Mesenchymal stem cell (in vitro differentiated cells and primary cell): ENCODE measurements around the gene CSNK2A1.

Experiments
- DNase-seq: peaks from one replicate; pipeline ENCODE4 v3.0.0-alpha.2; 2013
- H2AFZ ChIP-seq: one replicate; pipeline ENCODE4 v1.6.1; 2013; ENCODE audit warnings: low read depth, mild to moderate bottlenecking, control low read depth, inconsistent platforms, low read length, moderate library complexity
- H2AK5ac ChIP-seq: 2 replicates; pipeline ENCODE4 v1.6.1; 2013; ENCODE audit warnings: low read length, moderate library complexity, mild to moderate bottlenecking, inconsistent platforms; ENCODE audit not compliant: severe bottlenecking
- H2BK120ac ChIP-seq: one replicate; pipeline ENCODE4 v1.6.1; 2013; ENCODE audit warnings: low read depth, mild to moderate bottlenecking, inconsistent platforms, low read length, moderate library complexity
- H2BK12ac ChIP-seq, 2 experiments: one replicate each; pipeline ENCODE4 v1.6.1; 2013; ENCODE audit warnings: inconsistent platforms in 2 of 2, low read length in 2 of 2, mild to moderate bottlenecking in 2 of 2, moderate library complexity in 2 of 2, control low read depth in 1 of 2
- H2BK15ac ChIP-seq: one replicate; pipeline ENCODE4 v1.6.1; 2013; ENCODE audit warnings: mild to moderate bottlenecking, low read depth, inconsistent platforms; ENCODE audit not compliant: poor library complexity, severe bottlenecking
- H2BK5ac ChIP-seq: 2 replicates; pipeline ENCODE4 v1.6.1; 2013; ENCODE audit warnings: low read depth, mild to moderate bottlenecking, low read length, control low read depth, inconsistent platforms; ENCODE audit not compliant: poor library complexity, severe bottlenecking
- H3K14ac ChIP-seq, 2 experiments: one replicate each; pipeline ENCODE4 v1.6.1; 2013; ENCODE audit warnings: inconsistent platforms in 2 of 2, low read length in 2 of 2, control low read depth in 1 of 2, mild to moderate bottlenecking in 1 of 2, moderate library complexity in 1 of 2
- H3K18ac ChIP-seq, 2 experiments: one replicate each; pipeline ENCODE4 v1.6.1; 2013; ENCODE audit warnings: inconsistent platforms in 2 of 2, low read length in 2 of 2, control low read depth in 1 of 2, low read depth in 1 of 2, mild to moderate bottlenecking in 1 of 2
- H3K23ac ChIP-seq, 2 experiments: one replicate each; pipeline ENCODE4 v1.6.1; 2013; ENCODE audit warnings: inconsistent platforms in 2 of 2, low read length in 2 of 2, mild to moderate bottlenecking in 2 of 2, moderate library complexity in 2 of 2, control low read depth in 1 of 2
- H3K27ac ChIP-seq: 2 replicates; pipeline ENCODE4 v1.5.1; 2013; ENCODE audit warnings: mild to moderate bottlenecking, moderate library complexity, low read length, control low read depth, inconsistent platforms; ENCODE audit not compliant: poor library complexity, severe bottlenecking
- H3K27me3 ChIP-seq, 2 experiments: 2 replicates each; pipeline versions ENCODE4 v1.6.1 to v1.7.0; 2013; ENCODE audit warnings: low read length in 2 of 2, mild to moderate bottlenecking in 2 of 2, moderate library complexity in 2 of 2, control low read depth in 1 of 2, inconsistent platforms in 1 of 2; ENCODE audit not compliant: control insufficient read depth in 1 of 2, insufficient read depth in 1 of 2
- H3K36me3 ChIP-seq, 2 experiments: 2 replicates each; pipeline versions ENCODE4 v1.6.1 to v1.7.0; 2013; ENCODE audit warnings: low read length in 2 of 2, control low read depth in 1 of 2, inconsistent platforms in 1 of 2, low read depth in 1 of 2, mild to moderate bottlenecking in 1 of 2; ENCODE audit not compliant: insufficient read depth in 2 of 2, control insufficient read depth in 1 of 2
- H3K4ac ChIP-seq, 2 experiments: one replicate each; pipeline ENCODE4 v1.6.1; 2013; ENCODE audit warnings: inconsistent platforms in 2 of 2, low read length in 2 of 2, mild to moderate bottlenecking in 2 of 2, moderate library complexity in 2 of 2, control low read depth in 1 of 2, low read depth in 1 of 2
- H3K4me1 ChIP-seq: 2 replicates; pipeline ENCODE4 v1.6.1; 2013; ENCODE audit warnings: low read depth, low read length, control low read depth; ENCODE audit not compliant: control insufficient read depth, insufficient read depth
- H3K4me2 ChIP-seq: 2 replicates; pipeline ENCODE4 v1.6.1; 2013; ENCODE audit warnings: low read length, mild to moderate bottlenecking, inconsistent platforms; ENCODE audit not compliant: poor library complexity, severe bottlenecking
- H3K4me3 ChIP-seq, 2 experiments: 2 replicates each; pipeline versions ENCODE4 v1.5.1 to v1.7.0; 2013; ENCODE audit warnings: low read length in 2 of 2, mild to moderate bottlenecking in 2 of 2, control low read depth in 1 of 2, low read depth in 1 of 2; ENCODE audit not compliant: insufficient read depth in 1 of 2
- H3K79me1 ChIP-seq: replicated peaks from 2 replicates; pipeline ENCODE4 v1.6.1; 2013; ENCODE audit warnings: mild to moderate bottlenecking, control low read depth, low read length, inconsistent platforms; ENCODE audit not compliant: poor library complexity, severe bottlenecking
- H3K9ac ChIP-seq: 2 replicates; pipeline ENCODE4 v1.7.0; 2013; ENCODE audit warnings: mild to moderate bottlenecking, low read length, moderate library complexity
- H3K9me3 ChIP-seq: 2 replicates; pipeline ENCODE4 v1.7.0; 2013; ENCODE audit warnings: mild to moderate bottlenecking, low read length; ENCODE audit not compliant: control insufficient read depth
- H4K8ac ChIP-seq: one replicate; pipeline ENCODE4 v1.6.1; 2013; ENCODE audit warnings: inconsistent platforms, mild to moderate bottlenecking, low read length, moderate library complexity
- H4K91ac ChIP-seq: one replicate; pipeline ENCODE4 v1.6.1; 2013; ENCODE audit warnings: mild to moderate bottlenecking, low read length, inconsistent platforms
- WGBS: methylation state at CpG from one replicate; pipeline ENCODE4 v1.1.7; 2013; ENCODE audit warnings: mixed read lengths; 5-methylcytosine and 5-hydroxymethylcytosine counted together

Gene CSNK2A1

DNA sequence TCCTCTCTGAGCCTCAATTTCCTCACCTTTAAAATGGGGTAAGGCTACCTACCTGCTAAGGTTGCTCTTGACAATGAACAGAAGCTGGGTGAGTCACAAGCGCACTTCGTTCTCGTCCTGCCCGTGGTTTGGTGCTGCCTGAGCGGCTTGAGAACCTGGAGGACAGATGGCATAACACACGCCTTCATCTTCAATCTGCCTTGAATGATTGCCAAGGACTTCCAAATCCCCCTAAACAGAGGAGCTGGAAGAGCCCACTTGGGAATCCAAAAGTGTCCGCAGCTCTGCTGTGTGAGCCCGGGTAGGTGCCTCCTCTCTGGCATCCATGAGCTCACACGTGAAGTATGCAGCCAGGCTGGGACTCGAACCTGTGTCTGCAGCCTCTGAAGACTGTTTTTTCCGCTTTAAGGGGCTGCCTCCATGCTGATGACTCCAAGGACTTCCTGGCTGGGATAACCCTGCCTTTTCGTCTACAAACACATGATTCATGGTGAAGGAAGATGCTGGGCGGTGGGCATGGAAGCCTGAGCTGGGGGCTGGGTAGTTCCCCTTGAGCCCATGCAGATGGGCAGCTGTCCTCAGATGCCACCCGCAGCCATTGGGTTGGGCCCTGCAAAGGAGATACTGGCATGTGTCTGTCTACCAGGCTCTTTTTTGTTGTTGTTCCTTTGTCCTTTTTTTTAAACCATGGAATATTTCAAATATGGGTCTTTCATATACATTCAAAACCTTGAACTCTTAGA is 25.3 kb upstream of the CSNK2A1 start:
- H3K4me2 ChIP-seq = no peak overlapping the region
- H4K8ac ChIP-seq = no peak overlapping the region
- WGBS = 66% methylated on average over 13 of the region's 14 CpGs
- no peak overlapping the region for H2BK5ac ChIP-seq
- no peak overlapping the region for H2BK15ac ChIP-seq
- H3K9me3 ChIP-seq = no peaks in the 10 kb centered on the region
- no peak overlapping the region for H3K27ac ChIP-seq
- H3K36me3 ChIP-seq = peaks cover 0 to 3% of the 10 kb centered on the region in 2 experiments
- no peak overlapping the region for H3K4ac ChIP-seq
- H3K4me1 ChIP-seq = peaks cover 1% of the 10 kb centered on the region
- peaks cover 49 to 71% of the 10 kb centered on the region in 2 experiments for H3K27me3 ChIP-seq
- no peak overlapping the region for H2BK120ac ChIP-seq
- no peak overlapping the region for H3K18ac ChIP-seq
- no peak overlapping the region for H2BK12ac ChIP-seq
- H2AFZ ChIP-seq = no peak overlapping the region
- DNase-seq = no peak
- no peak overlapping the region for H2AK5ac ChIP-seq
- H3K79me1 ChIP-seq = no peaks in the 10 kb centered on the region
- no peak overlapping the region for H4K91ac ChIP-seq
- H3K14ac ChIP-seq = no peak overlapping the region
- H3K9ac ChIP-seq = no peak overlapping the region
- no peak overlapping the region for H3K4me3 ChIP-seq
- H3K23ac ChIP-seq = no peak overlapping the region

DNA sequence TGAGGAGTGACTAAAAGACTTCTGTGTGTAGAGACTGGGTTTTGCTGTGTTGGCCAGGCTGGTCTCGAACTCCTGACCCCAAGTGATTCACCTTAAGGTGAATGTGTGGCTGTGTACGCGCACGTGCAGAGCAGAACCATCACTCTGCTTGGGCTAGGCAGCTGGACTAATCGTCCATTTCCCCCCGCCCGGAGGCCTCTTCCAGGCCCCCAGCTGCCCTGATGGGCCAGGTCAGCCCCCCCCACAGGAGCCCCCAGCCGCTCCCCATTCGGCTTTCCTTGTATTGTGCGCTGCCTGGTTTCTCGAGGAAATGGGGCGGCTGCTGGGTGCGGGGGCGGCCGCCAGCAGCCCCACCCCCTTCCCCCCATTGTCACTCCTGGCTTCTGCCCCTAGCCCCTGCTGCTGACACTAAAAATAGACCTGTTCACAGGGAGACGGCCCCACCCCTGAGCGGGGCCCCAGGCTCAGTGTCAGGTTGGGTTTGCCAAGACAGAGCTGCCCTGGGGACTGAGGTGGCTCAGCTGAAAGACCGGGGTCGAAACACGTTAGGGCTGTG is 24.6 kb upstream of the CSNK2A1 start:
- no peak overlapping the region for H3K4me3 ChIP-seq
- no peak overlapping the region for H2AFZ ChIP-seq
- H2BK15ac ChIP-seq = no peak overlapping the region
- no peak overlapping the region for H2BK5ac ChIP-seq
- no peak overlapping the region for H3K14ac ChIP-seq
- H3K27ac ChIP-seq = no peak overlapping the region
- H3K9ac ChIP-seq = no peak overlapping the region
- H2BK120ac ChIP-seq = no peak overlapping the region
- WGBS = 72% methylated on average over 19 of the region's 20 CpGs
- H3K36me3 ChIP-seq = peaks cover 0 to 3% of the 10 kb centered on the region in 2 experiments
- H3K4me2 ChIP-seq = no peak overlapping the region
- H4K91ac ChIP-seq = no peak overlapping the region
- no peak for DNase-seq
- peaks cover 1% of the 10 kb centered on the region for H3K4me1 ChIP-seq
- no peak overlapping the region for H2AK5ac ChIP-seq
- no peaks in the 10 kb centered on the region for H3K9me3 ChIP-seq
- H3K18ac ChIP-seq = no peak overlapping the region
- H3K4ac ChIP-seq = no peak overlapping the region
- no peak overlapping the region for H3K23ac ChIP-seq
- no peak overlapping the region for H4K8ac ChIP-seq
- no peaks in the 10 kb centered on the region for H3K79me1 ChIP-seq
- H3K27me3 ChIP-seq = peaks cover 43 to 70% of the 10 kb centered on the region in 2 experiments
- H2BK12ac ChIP-seq = no peak overlapping the region

GRCh38 chr20:564192-564591 is 20.6 kb upstream of the CSNK2A1 start:
- Histone ChIP-seq H2BK12ac (no peak overlapping the region), H3K4me3 (no peak overlapping the region), H3K4ac (no peak overlapping the region), H3K36me3 (peaks cover 0 to 3% of the 10 kb centered on the region in 2 experiments), H2BK5ac (no peak overlapping the region), H2AK5ac (no peak overlapping the region), H3K27me3 (peaks cover 21 to 78% of the 10 kb centered on the region in 2 experiments), H3K4me2 (no peak overlapping the region), H3K9ac (no peak overlapping the region), H3K14ac (peak overlapping the region in 1 of 2 experiments; percentile 36), H3K9me3 (no peaks in the 10 kb centered on the region), H4K91ac (no peak overlapping the region), H4K8ac (no peak overlapping the region), H3K4me1 (peaks cover 1% of the 10 kb centered on the region), H2BK120ac (no peak overlapping the region), H2AFZ (no peak overlapping the region), H3K27ac (no peak overlapping the region), H3K23ac (no peak overlapping the region), H2BK15ac (no peak overlapping the region), H3K79me1 (no peaks in the 10 kb centered on the region), H3K18ac (no peak overlapping the region)
- 90% methylated on average over 3 of the region's 3 CpGs for WGBS
- no peak for DNase-seq

- H3K4ac ChIP-seq = no peak overlapping the region
- no peak overlapping the region for H3K23ac ChIP-seq
- H3K27ac ChIP-seq = no peak overlapping the region
- H3K18ac ChIP-seq = no peak overlapping the region
- H3K9ac ChIP-seq = no peak overlapping the region
- H2AFZ ChIP-seq = no peak overlapping the region
- no peak overlapping the region for H3K4me3 ChIP-seq
- H3K14ac ChIP-seq = no peak overlapping the region
- H2BK12ac ChIP-seq = no peak overlapping the region
- no peak overlapping the region for H2BK120ac ChIP-seq
- no peak overlapping the region for H3K4me2 ChIP-seq
- H2BK15ac ChIP-seq = no peak overlapping the region
- no peaks in the 10 kb centered on the region for H3K9me3 ChIP-seq
- 71% methylated on average over 5 of the region's 5 CpGs for WGBS
- no peak overlapping the region for H4K91ac ChIP-seq
- no peaks in the 10 kb centered on the region for H3K79me1 ChIP-seq
- H2BK5ac ChIP-seq = no peak overlapping the region
- H2AK5ac ChIP-seq = no peak overlapping the region
- peaks cover 0 to 3% of the 10 kb centered on the region in 2 experiments for H3K36me3 ChIP-seq
- no peak for DNase-seq
- H3K27me3 ChIP-seq = peaks cover 16 to 73% of the 10 kb centered on the region in 2 experiments
- no peaks in the 10 kb centered on the region for H3K4me1 ChIP-seq
- no peak overlapping the region for H4K8ac ChIP-seq
These were observed 19.6 kb upstream of the CSNK2A1 start for GRCh38 chr20:563187-563586.
